Stimulated activated CD4-positive, alpha-beta T cell treated with anti-CD3 and anti-CD28 coated beads, Interleukin-12 subunit alpha, Interleukin-12 subunit beta, amount 100 ng/mL, for 4 hours (primary cell): Measurements from ENCODE around the gene GTF2A1.

ENCODE experiments used
- DNase-seq: peaks from one replicate; pipeline ENCODE4 v3.0.0-alpha.2; 2020

Gene GTF2A1

GRCh38 chr14:81127785-81128184 is 93.0 kb downstream of the GTF2A1 start:
- no peak for DNase-seq

DNA sequence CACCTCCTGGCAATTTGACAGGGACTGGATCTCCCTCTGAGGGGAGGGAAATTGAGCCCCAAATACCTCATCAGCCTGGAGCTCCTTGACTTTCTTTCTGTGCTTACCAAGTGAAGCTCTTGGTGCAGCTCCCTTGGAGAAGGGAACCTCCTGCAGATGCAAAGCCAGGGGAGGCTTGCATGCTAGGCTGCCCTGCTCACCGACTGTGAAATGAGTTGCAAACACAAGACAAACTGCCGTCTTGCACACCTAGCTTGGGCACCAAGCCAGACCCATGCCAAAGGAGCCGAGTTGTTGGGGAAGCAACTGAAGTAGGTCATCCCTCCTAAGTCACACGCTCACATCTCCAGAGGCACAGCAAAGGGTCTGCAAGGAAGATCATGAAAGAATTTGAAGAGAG is 95.2 kb downstream of the GTF2A1 start:
- DNase-seq: no peak
